IMR-90 (cell line): ENCODE data around the gene ITPK1. TPM values are rescaled to one million over a fixed set of nuclear protein-coding genes. Genes with fewer than 3 reads are reported as not detected.

ENCODE experiments used
- ATAC-seq: fragments of 200-7000 bp; cut with Tn5 transposase; 2 replicates; pipeline ENCODE4 v1.9.1; 2020; ENCODE audit warnings: low read depth, mild to moderate bottlenecking, moderate library complexity
- BruUV-seq: library from RNA; stranded (reverse); fragments of 400-500 nt; replicated peaks from 2 replicates; lab custom pipeline; 2021; lab: Mats Ljungman, UMichigan
- CTCF ChIA-PET: fragments of 300-600 bp; formaldehyde crosslinking; extraction: SDS; loops from one replicate; lab custom pipeline; 2021; ENCODE audit warnings: antibody characterized with exemption; lab: Yijun Ruan, JAX
- POLR2A ChIA-PET: fragments of 300-600 bp; sonication (Branson Sonifier 250); formaldehyde crosslinking; loops from one replicate; lab custom pipeline; 2022; ENCODE audit warnings: antibody characterized with exemption; ENCODE audit not compliant: unreplicated experiment; lab: Charles Lee
- DNase-seq: peaks from one replicate; pipeline ENCODE4 v3.0.0; 2013
- H2AFZ ChIP-seq: replicated peaks from 2 replicates; pipeline ENCODE3; 2013; ENCODE audit warnings: low read length, mild to moderate bottlenecking; ENCODE audit not compliant: poor library complexity
- H2AK5ac ChIP-seq: 2 replicates; pipeline ENCODE4 v1.6.1; 2013; ENCODE audit warnings: low read depth, low read length, inconsistent platforms
- H2AK9ac ChIP-seq: replicated peaks from 2 replicates; pipeline ENCODE3; 2013; ENCODE audit warnings: mild to moderate bottlenecking, low read depth, low read length, moderate library complexity; ENCODE audit not compliant: poor library complexity
- H2BK120ac ChIP-seq: 2 replicates; pipeline ENCODE4 v1.6.1; 2013; ENCODE audit warnings: low read depth, low read length, inconsistent platforms
- H2BK15ac ChIP-seq: 3 replicates; pipeline ENCODE4 v1.6.1; 2013; ENCODE audit warnings: low read depth, low read length, inconsistent platforms
- H2BK20ac ChIP-seq: 2 replicates; pipeline ENCODE4 v1.6.1; 2013; ENCODE audit warnings: low read depth, mild to moderate bottlenecking, inconsistent platforms, low read length, moderate library complexity
- H2BK5ac ChIP-seq: 2 replicates; pipeline ENCODE4 v1.6.1; 2013; ENCODE audit warnings: mild to moderate bottlenecking, low read depth, low read length, inconsistent platforms; ENCODE audit not compliant: poor library complexity, severe bottlenecking
- H3K14ac ChIP-seq: replicated peaks from 2 replicates; pipeline ENCODE4 v1.6.1; 2013; ENCODE audit warnings: low read depth, low read length, inconsistent platforms
- H3K18ac ChIP-seq: 2 replicates; pipeline ENCODE4 v1.6.1; 2013; ENCODE audit warnings: low read depth, low read length, control low read depth
- H3K23ac ChIP-seq: 2 replicates; pipeline ENCODE4 v1.6.1; 2013; ENCODE audit warnings: low read depth, low read length, inconsistent platforms
- H3K27ac ChIP-seq: 2 replicates; pipeline ENCODE4 v1.5.1; 2013; ENCODE audit warnings: mild to moderate bottlenecking, control low read depth, low read length; ENCODE audit not compliant: insufficient read depth
- H3K27me3 ChIP-seq: 2 replicates; pipeline ENCODE4 v1.6.1; 2013; ENCODE audit warnings: low read length; ENCODE audit not compliant: control insufficient read depth, insufficient read depth
- H3K36me3 ChIP-seq: 2 replicates; pipeline ENCODE4 v1.6.1; 2013; ENCODE audit warnings: low read length, mixed read lengths; ENCODE audit not compliant: control insufficient read depth, insufficient read depth
- H3K4ac ChIP-seq: 2 replicates; pipeline ENCODE4 v1.6.1; 2013; ENCODE audit warnings: low read depth, low read length, inconsistent platforms
- H3K4me1 ChIP-seq: 2 replicates; pipeline ENCODE4 v1.6.1; 2013; ENCODE audit warnings: low read length, mixed read lengths; ENCODE audit not compliant: control insufficient read depth, insufficient read depth
- H3K4me2 ChIP-seq: 2 replicates; pipeline ENCODE4 v1.6.1; 2013; ENCODE audit warnings: low read depth, mild to moderate bottlenecking, control low read depth, low read length, moderate library complexity
- H3K4me3 ChIP-seq: 2 replicates; pipeline ENCODE4 v1.5.1; 2013; ENCODE audit warnings: low read depth, mild to moderate bottlenecking, control low read depth, low read length, moderate library complexity; ENCODE audit not compliant: insufficient read depth
- H3K56ac ChIP-seq: 2 replicates; pipeline ENCODE4 v1.6.1; 2013; ENCODE audit warnings: low read length, inconsistent platforms; ENCODE audit not compliant: insufficient read depth; ENCODE audit errors: extremely low read depth
- H3K79me1 ChIP-seq, 2 experiments: 2 replicates each; pipeline ENCODE4 v1.6.1; 2013; ENCODE audit warnings: low read length in 2 of 2, inconsistent platforms in 1 of 2, low read depth in 1 of 2
- H3K9ac ChIP-seq: 2 replicates; pipeline ENCODE4 v1.6.1; 2013; ENCODE audit warnings: low read depth, low read length, control low read depth
- H3K9me1 ChIP-seq: 2 replicates; pipeline ENCODE4 v1.6.1; 2013; ENCODE audit warnings: low read length, inconsistent platforms; ENCODE audit not compliant: insufficient read depth
- H3K9me3 ChIP-seq: 2 replicates; pipeline ENCODE4 v1.6.1; 2013; ENCODE audit warnings: low read length; ENCODE audit not compliant: control insufficient read depth, insufficient read depth
- H4K20me1 ChIP-seq: 2 replicates; pipeline ENCODE4 v1.6.1; 2013; ENCODE audit warnings: low read length, inconsistent platforms; ENCODE audit not compliant: insufficient read depth
- H4K5ac ChIP-seq: 2 replicates; pipeline ENCODE4 v1.6.1; 2013; ENCODE audit warnings: mild to moderate bottlenecking, low read depth, low read length, control low read depth
- H4K8ac ChIP-seq, 2 experiments: 2 replicates each; pipeline ENCODE4 v1.6.1; 2013; ENCODE audit warnings: low read depth in 2 of 2, low read length in 2 of 2, control low read depth in 1 of 2, inconsistent platforms in 1 of 2
- H4K91ac ChIP-seq: 2 replicates; pipeline ENCODE4 v1.6.1; 2013; ENCODE audit warnings: low read depth, low read length, inconsistent platforms; ENCODE audit not compliant: insufficient read depth
- CHD1 ChIP-seq: IDR thresholded peaks from 2 replicates; pipeline ENCODE4 v1.6.1; 2012; ENCODE audit warnings: low read depth, low read length, improper control_type of control experiment
- MAZ ChIP-seq: IDR thresholded peaks from 2 replicates; pipeline ENCODE4 v1.6.1; 2012; ENCODE audit warnings: low read depth, mild to moderate bottlenecking, low read length, improper control_type of control experiment, moderate library complexity, borderline replicate concordance
- NFE2L2 ChIP-seq: fragments of 150-350 bp; IDR thresholded peaks from 2 replicates; pipeline ENCODE4 v1.6.1; 2016; ENCODE audit warnings: low read depth, mild to moderate bottlenecking, low read length
- POLR2A ChIP-seq: IDR thresholded peaks from 2 replicates; pipeline ENCODE4 v1.6.1; 2012; ENCODE audit warnings: mild to moderate bottlenecking, low read depth, low read length
- RAD21 ChIP-seq: IDR thresholded peaks from 2 replicates; pipeline ENCODE4 v1.6.1; 2012; ENCODE audit warnings: low read length, improper control_type of control experiment
- RCOR1 ChIP-seq: IDR thresholded peaks from 2 replicates; pipeline ENCODE4 v1.6.1; 2012; ENCODE audit warnings: mild to moderate bottlenecking, low read length, improper control_type of control experiment; ENCODE audit not compliant: insufficient replicate concordance
- RFX5 ChIP-seq: IDR thresholded peaks from 2 replicates; pipeline ENCODE4 v1.8.0; 2012; ENCODE audit warnings: low read depth, mild to moderate bottlenecking, low read length, moderate library complexity
- WGBS, 2 experiments: methylation state at CpG; one replicate each; pipeline versions ENCODE4 v1.1.5 to v1.1.7; 2013; ENCODE audit warnings: missing lambda C conversion rate in 2 of 2; ENCODE audit not compliant: insufficient read length in 1 of 2; ENCODE audit errors: extremely low coverage in 2 of 2; 5-methylcytosine and 5-hydroxymethylcytosine counted together
- dilution Hi-C: fragments of 300-500 bp; cut with HindIII; formaldehyde crosslinking; loops from one replicate; pipeline ENCODE4 v1.14.3; 2018; ENCODE audit warnings: low sequenced_read_pairs; ENCODE audit not compliant: unreplicated experiment
- in situ Hi-C: fragments of 300-500 bp; cut with MboI; formaldehyde crosslinking; loops from 3 replicates; pipeline ENCODE4 v1.14.3; 2019; ENCODE audit warnings: low sequenced_read_pairs, inconsistent platforms, mixed read lengths
- intact Hi-C: fragments of 100-400 bp; cut with micrococcal nuclease; formaldehyde crosslinking; loops from 2 replicates; pipeline ENCODE4 v1.10.0; 2022
- polyA plus RNA-seq, 3 experiments: library from polyadenylated mRNA; depleted of rRNA; stranded (reverse); fragments of >200 nt; gene quantifications; 2 replicates each; pipeline ENCODE4 v1.2.3, GENCODE V29; 2012; ENCODE audit warnings: low replicate concordance in 1 of 3
- total RNA-seq: library from RNA; depleted of rRNA; stranded (reverse); fragments of >200 nt; gene quantifications from 2 replicates; pipeline ENCODE4 v1.2.3, GENCODE V29; 2012

Gene ITPK1
- total and polyA plus RNA-seq, 2 of the 4 experiments (the other 2 are of a cell fraction), result 21.7 to 26.9 TPM

- TF ChIP-seq RCOR1 (no peak), NFE2L2 (no peak), RFX5 (no peak), POLR2A (no peak), MAZ (no peak), CHD1 (no peak)
Observed at GRCh38 chr14:93032421-93032936, 83.2 kb downstream of the ITPK1 start (continued).

DNA sequence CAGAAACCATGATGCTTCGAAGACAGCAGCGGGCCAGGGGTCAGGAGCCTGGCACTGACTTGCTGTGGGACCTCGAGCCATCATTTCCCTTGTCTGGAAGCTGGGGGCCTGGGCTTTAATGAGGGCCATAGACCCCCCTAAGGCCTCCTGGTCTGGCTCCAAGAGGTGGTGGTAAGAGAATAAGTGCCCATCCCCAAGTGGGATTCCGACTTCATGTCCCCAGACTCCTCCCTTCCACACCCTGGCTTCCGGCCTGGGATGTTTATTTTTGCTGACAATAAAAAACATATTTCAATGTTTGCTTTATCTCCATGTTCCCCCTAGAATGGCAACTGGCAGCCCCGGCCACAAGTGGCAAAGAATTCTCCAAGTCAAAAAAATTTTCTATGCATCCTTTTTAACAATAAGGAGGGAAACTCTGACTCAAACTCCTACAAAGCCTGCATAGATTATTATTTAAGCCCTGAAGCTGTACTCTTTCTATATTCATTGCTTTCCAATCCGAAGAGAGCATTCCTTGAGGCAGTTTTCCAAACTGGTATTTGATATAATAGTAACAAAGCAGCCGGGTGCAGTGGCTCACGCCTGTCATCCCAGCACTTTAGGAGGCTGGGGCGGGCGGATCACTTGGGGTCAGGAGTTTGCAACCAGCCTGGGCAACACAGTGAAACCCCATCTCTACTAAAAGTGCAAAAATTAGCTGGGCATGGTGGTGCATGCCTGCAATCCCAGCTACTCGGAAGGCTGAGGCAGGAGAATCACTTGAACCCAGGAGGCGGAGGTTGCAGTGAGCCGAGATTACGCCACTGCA lies 84.0 kb downstream of the ITPK1 start:
- DNase-seq (no peak), ATAC-seq (no peak)
- BruUV-seq, result no TSS peak
- Histone ChIP-seq H3K4ac (no peak overlapping the region), H2AK9ac (no peak overlapping the region), H2BK20ac (no peak overlapping the region), H2BK15ac (no peak overlapping the region), H3K27ac (no peak overlapping the region), H3K56ac (no peak overlapping the region), H3K9me1 (peaks cover 15% of the 10 kb centered on the region; the same call in 1 of the 2 replicates), H2AFZ (no peak overlapping the region), H3K27me3 (peaks cover 3% of the 10 kb centered on the region; the same call in 1 of the 2 replicates), H3K14ac (no peak overlapping the region), H3K79me1 (no peaks in the 10 kb centered on the region; a peak in 1 of 4 replicates), H4K8ac (no peak overlapping the region), H2BK120ac (no peak overlapping the region), H3K4me1 (peaks cover 16% of the 10 kb centered on the region), H4K91ac (no peak overlapping the region), H2BK5ac (no peak overlapping the region), H3K36me3 (no peaks in the 10 kb centered on the region), H3K18ac (no peak overlapping the region), H4K20me1 (peaks cover 4% of the 10 kb centered on the region; the same call in 1 of the 2 replicates), H3K9me3 (no peaks in the 10 kb centered on the region), H3K4me3 (no peak overlapping the region), H2AK5ac (no peak overlapping the region), H3K9ac (no peak overlapping the region), H3K4me2 (no peak overlapping the region), H4K5ac (no peak overlapping the region), H3K23ac (no peak overlapping the region)
- no peak for TF ChIP-seq RAD21
- ChIA-PET POLR2A (no interaction called here), CTCF (no interaction called here)
- dilution Hi-C loops, result no loop called here
- intact Hi-C loops, result loop anchor here (5.0 kb wide), 1 partner anchor 81 kb away; no protein-coding TSS in a partner anchor
- in situ Hi-C loops, result no loop called here
- WGBS, 2 experiments, result no CpG with 5 or more reads among the region's 15 CpGs
